SU-DHL-6 (cell line): ENCODE data around the gene CHCHD3.

ENCODE experiments used
- CTCF ChIP-seq: fragments of 200-600 bp; sonication (generic); IDR thresholded peaks from one replicate; pipeline ENCODE4 v1.5.1; 2017; ENCODE audit warnings: antibody characterized with exemption, mild to moderate bottlenecking, low read length, moderate library complexity; ENCODE audit not compliant: insufficient read depth, poor library complexity, severe bottlenecking
- EZH2phosphoT487 ChIP-seq: fragments of 200-600 bp; sonication (generic), shearing (Covaris generic); conservative IDR thresholded peaks from 2 replicates; pipeline ENCODE4 v1.6.1; 2018; ENCODE audit warnings: mild to moderate bottlenecking, antibody characterized with exemption, low read length, moderate library complexity, mixed read lengths

GRCh38 chr7:133059263-133059662, 22.6 kb downstream of the CHCHD3 start:
- TF ChIP-seq CTCF (no peak), EZH2phosphoT487 (no peak)
